HEK293 (cell line): ENCODE data around the gene NCF1.
"Not testable (repeated sequence)": the region's sequence is repeated elsewhere in the genome, so short reads cannot be mapped to it uniquely, and the experiment has no call there.

Source experiments
- ZNF133 ChIP-seq: fragments of 450-650 bp; formaldehyde crosslinking; IDR thresholded peaks from 2 replicates; pipeline ENCODE4 v1.5.1; 2016; ENCODE audit warnings: missing biosample characterization, missing genetic modification characterization
- ZNF37A ChIP-seq: fragments of 450-650 bp; IDR thresholded peaks from 2 replicates; pipeline ENCODE4 v1.5.1; 2018; ENCODE audit warnings: missing biosample characterization, missing genetic modification characterization
- ZNF660 ChIP-seq: fragments of 450-650 bp; IDR thresholded peaks from 2 replicates; pipeline ENCODE4 v1.5.1; 2018; ENCODE audit warnings: missing biosample characterization, mild to moderate bottlenecking, missing genetic modification characterization
- TF ChIP-seq, protein P1 (sequence below): fragments of 450-650 bp; formaldehyde crosslinking; IDR thresholded peaks from 2 replicates; pipeline ENCODE4 v1.5.1; 2016; ENCODE audit warnings: missing biosample characterization, missing genetic modification characterization
- TF ChIP-seq, protein P2 (sequence below): fragments of 450-650 bp; formaldehyde crosslinking; IDR thresholded peaks from 2 replicates; pipeline ENCODE4 v1.5.1; 2016; ENCODE audit warnings: missing biosample characterization, missing genetic modification characterization

DNA sequence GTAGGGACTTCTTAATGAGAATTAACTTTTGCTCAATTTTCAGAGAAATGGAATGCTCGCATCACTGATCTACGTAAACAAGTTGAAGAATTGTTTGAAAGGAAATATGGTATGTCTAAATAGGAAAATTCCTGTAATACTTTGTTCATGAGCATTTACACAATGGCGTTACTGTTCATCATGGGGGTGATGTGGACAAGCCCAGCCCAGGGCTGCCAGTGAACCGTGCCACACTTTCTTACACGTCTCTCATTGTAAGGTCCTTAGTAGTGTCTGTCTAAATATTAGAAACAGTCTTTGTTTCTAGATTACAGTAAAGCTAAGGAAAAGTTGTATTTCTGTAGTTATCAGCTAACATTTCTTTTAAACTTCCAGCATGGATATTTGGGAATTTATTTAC is 43.6 kb upstream of the NCF1 start:
- TF ChIP-seq, protein P1, sequence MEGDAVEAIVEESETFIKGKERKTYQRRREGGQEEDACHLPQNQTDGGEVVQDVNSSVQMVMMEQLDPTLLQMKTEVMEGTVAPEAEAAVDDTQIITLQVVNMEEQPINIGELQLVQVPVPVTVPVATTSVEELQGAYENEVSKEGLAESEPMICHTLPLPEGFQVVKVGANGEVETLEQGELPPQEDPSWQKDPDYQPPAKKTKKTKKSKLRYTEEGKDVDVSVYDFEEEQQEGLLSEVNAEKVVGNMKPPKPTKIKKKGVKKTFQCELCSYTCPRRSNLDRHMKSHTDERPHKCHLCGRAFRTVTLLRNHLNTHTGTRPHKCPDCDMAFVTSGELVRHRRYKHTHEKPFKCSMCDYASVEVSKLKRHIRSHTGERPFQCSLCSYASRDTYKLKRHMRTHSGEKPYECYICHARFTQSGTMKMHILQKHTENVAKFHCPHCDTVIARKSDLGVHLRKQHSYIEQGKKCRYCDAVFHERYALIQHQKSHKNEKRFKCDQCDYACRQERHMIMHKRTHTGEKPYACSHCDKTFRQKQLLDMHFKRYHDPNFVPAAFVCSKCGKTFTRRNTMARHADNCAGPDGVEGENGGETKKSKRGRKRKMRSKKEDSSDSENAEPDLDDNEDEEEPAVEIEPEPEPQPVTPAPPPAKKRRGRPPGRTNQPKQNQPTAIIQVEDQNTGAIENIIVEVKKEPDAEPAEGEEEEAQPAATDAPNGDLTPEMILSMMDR (tag by site-specific recombination), result not testable (repeated sequence)
- not testable (repeated sequence) for TF ChIP-seq ZNF37A; ZNF660; ZNF133 (tag by site-specific recombination)
- TF ChIP-seq, protein P2, sequence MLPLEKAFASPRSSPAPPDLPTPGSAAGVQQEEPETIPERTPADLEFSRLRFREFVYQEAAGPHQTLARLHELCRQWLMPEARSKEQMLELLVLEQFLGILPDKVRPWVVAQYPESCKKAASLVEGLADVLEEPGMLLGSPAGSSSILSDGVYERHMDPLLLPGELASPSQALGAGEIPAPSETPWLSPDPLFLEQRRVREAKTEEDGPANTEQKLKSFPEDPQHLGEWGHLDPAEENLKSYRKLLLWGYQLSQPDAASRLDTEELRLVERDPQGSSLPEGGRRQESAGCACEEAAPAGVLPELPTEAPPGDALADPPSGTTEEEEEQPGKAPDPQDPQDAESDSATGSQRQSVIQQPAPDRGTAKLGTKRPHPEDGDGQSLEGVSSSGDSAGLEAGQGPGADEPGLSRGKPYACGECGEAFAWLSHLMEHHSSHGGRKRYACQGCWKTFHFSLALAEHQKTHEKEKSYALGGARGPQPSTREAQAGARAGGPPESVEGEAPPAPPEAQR (tag by site-specific recombination), result not testable (repeated sequence)
